NCI-H2227 (cell line): ENCODE measurements around the gene SHQ1.
"Not testable (repeated sequence)": the region's sequence is repeated elsewhere in the genome, so short reads cannot be mapped to it uniquely, and the experiment has no call there.

Experiments
- DNase-seq: peaks from one replicate; lab custom pipeline; 2025; ENCODE audit not compliant: unreplicated experiment; lab: John Stamatoyannopoulos, UW

The SHQ1 gene

GRCh38 chr3:72721683-72722381 lies 126.4 kb downstream of the SHQ1 start:
- DNase-seq = no peak

GRCh38 chr3:72720566-72720965 lies 127.7 kb downstream of the SHQ1 start:
- DNase-seq = no peak

GRCh38 chr3:72719137-72719536 lies 129.1 kb downstream of the SHQ1 start:
- no peak for DNase-seq

- DNase-seq = not testable (repeated sequence)
These were observed 134.1 kb downstream of the SHQ1 start for GRCh38 chr3:72714135-72714534.

GRCh38 chr3:72710471-72710870 lies 137.8 kb downstream of the SHQ1 start:
- not testable (repeated sequence) for DNase-seq

- no peak for DNase-seq
These were observed 139.8 kb downstream of the SHQ1 start for GRCh38 chr3:72708441-72708840.

- DNase-seq = no peak
These were observed 145.2 kb downstream of the SHQ1 start for GRCh38 chr3:72702997-72703396.

- no peak for DNase-seq
These were observed 145.9 kb downstream of the SHQ1 start for GRCh38 chr3:72702390-72702789.

- DNase-seq = no peak
These were observed 148.1 kb downstream of the SHQ1 start for GRCh38 chr3:72700106-72700505.

GRCh38 chr3:72699631-72700030 lies 148.6 kb downstream of the SHQ1 start:
- DNase-seq = no peak
